RWPE2 (cell line): ENCODE results near the gene CARD9.

ENCODE experiments used
- ATAC-seq: fragments of 200-7000 bp; cut with Tn5 transposase; 3 replicates; pipeline ENCODE4 v1.9.1; 2021; ENCODE audit warnings: low read depth
- DNase-seq: peaks from one replicate; pipeline ENCODE4 v3.0.0-alpha.2; 2020; ENCODE audit warnings: low spot score
- H3K27ac ChIP-seq: fragments of 450-650 bp; 2 replicates; pipeline ENCODE4 v1.5.1; 2017; ENCODE audit warnings: mild to moderate bottlenecking; ENCODE audit not compliant: poor library complexity, severe bottlenecking
- H3K27me3 ChIP-seq: fragments of 250-450 bp; sonication (Bioruptor Pico); 2 replicates; pipeline ENCODE4 v1.5.1; 2021; ENCODE audit warnings: mild to moderate bottlenecking, moderate library complexity; ENCODE audit not compliant: insufficient read depth, poor library complexity, severe bottlenecking
- H3K36me3 ChIP-seq: fragments of 250-450 bp; sonication (Bioruptor Pico); 2 replicates; pipeline ENCODE4 v1.5.1; 2020; ENCODE audit warnings: low read depth, mild to moderate bottlenecking, moderate library complexity
- H3K4me1 ChIP-seq: fragments of 250-450 bp; sonication (Bioruptor Pico); 2 replicates; pipeline ENCODE4 v1.5.1; 2021; ENCODE audit warnings: mild to moderate bottlenecking, moderate library complexity; ENCODE audit not compliant: insufficient read depth, poor library complexity, severe bottlenecking
- H3K4me3 ChIP-seq: fragments of 250-450 bp; sonication (Bioruptor Pico); 2 replicates; pipeline ENCODE4 v1.5.1; 2021; ENCODE audit warnings: mild to moderate bottlenecking, moderate library complexity; ENCODE audit not compliant: severe bottlenecking
- H3K9me3 ChIP-seq: fragments of 250-450 bp; sonication (Bioruptor Pico); 2 replicates; pipeline ENCODE4 v1.5.1; 2021; ENCODE audit warnings: mild to moderate bottlenecking, moderate library complexity; ENCODE audit not compliant: severe bottlenecking
- TF ChIP-seq, protein P1 (sequence below): fragments of 450-650 bp; IDR thresholded peaks from one replicate; pipeline ENCODE4 v1.5.1; 2017; ENCODE audit warnings: mild to moderate bottlenecking, moderate library complexity; ENCODE audit not compliant: poor library complexity, severe bottlenecking

CARD9 gene

DNA sequence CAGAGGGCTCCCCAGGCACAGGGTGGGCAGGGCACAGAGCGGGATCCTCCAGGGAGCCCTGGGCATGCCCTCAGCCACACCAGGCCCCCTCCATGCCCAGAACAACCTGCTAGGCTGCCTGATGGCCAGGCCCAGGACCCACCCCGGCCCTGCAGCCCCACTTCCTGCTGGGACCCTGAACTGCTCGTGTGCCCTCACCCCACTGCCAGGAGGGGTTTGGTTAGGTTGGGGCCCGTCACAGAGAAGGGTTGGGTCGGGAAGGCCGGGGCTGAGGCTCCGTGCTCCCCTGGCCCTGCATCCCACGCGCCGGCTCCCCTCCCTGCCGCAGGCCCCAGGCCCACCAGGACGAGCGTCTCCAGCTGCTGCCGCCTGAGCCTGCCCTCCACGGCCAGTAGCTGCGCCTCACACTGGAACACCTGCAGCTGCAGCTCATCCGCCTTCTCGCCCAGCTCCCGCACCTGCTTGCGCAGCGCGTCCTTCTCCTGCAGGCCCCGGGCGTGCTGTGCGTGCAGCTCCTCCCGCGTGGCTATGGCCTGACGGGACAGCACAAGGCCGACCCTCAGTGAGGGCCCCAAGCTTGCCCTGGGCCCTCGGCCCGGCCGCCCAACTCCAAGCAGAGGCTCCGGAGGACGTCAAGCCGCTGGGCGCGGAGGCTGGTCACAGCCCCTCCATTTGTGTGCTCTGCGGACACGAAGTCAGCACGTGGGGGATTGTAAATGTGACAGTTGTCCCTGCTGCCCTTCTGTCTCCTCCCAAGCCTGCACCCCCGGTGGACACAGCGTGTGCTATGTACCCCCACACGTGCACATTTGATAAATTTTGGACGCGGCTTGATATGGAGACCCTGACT is 5.9 kb downstream of the CARD9 start:
- Histone ChIP-seq H3K4me3 (no peak overlapping the region), H3K36me3 (no peaks in the 10 kb centered on the region), H3K9me3 (no peaks in the 10 kb centered on the region), H3K27me3 (no peaks in the 10 kb centered on the region), H3K4me1 (no peaks in the 10 kb centered on the region), H3K27ac (no peak overlapping the region)
- no peak for DNase-seq
- ATAC-seq = no peak
- TF ChIP-seq, protein P1, sequence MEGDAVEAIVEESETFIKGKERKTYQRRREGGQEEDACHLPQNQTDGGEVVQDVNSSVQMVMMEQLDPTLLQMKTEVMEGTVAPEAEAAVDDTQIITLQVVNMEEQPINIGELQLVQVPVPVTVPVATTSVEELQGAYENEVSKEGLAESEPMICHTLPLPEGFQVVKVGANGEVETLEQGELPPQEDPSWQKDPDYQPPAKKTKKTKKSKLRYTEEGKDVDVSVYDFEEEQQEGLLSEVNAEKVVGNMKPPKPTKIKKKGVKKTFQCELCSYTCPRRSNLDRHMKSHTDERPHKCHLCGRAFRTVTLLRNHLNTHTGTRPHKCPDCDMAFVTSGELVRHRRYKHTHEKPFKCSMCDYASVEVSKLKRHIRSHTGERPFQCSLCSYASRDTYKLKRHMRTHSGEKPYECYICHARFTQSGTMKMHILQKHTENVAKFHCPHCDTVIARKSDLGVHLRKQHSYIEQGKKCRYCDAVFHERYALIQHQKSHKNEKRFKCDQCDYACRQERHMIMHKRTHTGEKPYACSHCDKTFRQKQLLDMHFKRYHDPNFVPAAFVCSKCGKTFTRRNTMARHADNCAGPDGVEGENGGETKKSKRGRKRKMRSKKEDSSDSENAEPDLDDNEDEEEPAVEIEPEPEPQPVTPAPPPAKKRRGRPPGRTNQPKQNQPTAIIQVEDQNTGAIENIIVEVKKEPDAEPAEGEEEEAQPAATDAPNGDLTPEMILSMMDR = no peak

DNA sequence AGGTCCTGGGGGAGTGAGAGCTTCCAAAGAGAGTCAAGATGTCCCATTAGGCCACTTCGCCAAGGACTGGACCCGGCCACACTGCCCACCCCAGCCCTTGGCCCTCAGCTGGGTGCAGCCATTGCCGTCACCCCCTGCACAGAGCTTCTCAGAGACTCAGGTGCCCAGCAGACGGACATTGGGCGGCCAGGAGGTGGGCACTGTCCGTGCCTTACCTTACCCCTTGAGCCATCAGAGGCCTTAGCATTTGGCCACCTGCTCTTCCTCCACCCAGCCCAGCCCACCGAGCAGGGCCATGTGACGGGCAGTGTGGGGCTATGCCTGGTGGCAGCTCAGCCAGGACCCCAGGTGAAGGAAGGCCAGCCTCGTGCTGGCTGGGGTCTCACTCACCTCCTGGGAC is 6.6 kb downstream of the CARD9 start:
- no peak for DNase-seq
- H3K4me1 ChIP-seq = no peaks in the 10 kb centered on the region
- no peak for ATAC-seq
- no peak overlapping the region for H3K4me3 ChIP-seq
- H3K27me3 ChIP-seq = no peaks in the 10 kb centered on the region
- H3K9me3 ChIP-seq = no peaks in the 10 kb centered on the region
- no peak overlapping the region for H3K27ac ChIP-seq
- H3K36me3 ChIP-seq = no peaks in the 10 kb centered on the region
- TF ChIP-seq, protein P1 = no peak

DNA sequence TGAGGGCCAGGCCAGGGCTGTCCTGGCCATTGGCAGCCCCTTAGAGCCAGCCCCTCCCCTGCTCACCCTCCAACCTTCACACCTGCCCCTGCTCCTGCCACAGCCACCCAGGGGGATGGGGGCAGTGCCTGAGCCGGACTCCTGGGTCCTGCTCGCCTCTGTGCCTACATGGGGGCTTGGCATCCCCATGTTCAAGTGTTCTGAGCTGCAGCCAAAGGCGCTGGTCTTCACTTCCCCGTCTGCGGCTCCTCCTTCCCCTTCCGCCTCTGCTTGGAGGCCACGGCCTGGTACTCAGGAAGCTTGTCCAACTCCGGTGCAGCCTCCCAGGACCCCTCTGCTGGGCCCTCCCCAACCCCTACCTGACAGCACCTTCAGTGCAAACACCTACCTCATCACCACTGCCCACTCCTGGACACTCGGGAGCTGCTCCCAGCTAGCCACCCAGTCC is 7.7 kb downstream of the CARD9 start:
- no peaks in the 10 kb centered on the region for H3K9me3 ChIP-seq
- no peaks in the 10 kb centered on the region for H3K27me3 ChIP-seq
- no peaks in the 10 kb centered on the region for H3K36me3 ChIP-seq
- no peak overlapping the region for H3K4me3 ChIP-seq
- TF ChIP-seq, protein P1 = no peak
- no peak overlapping the region for H3K27ac ChIP-seq
- no peaks in the 10 kb centered on the region for H3K4me1 ChIP-seq
- DNase-seq = no peak
- no peak for ATAC-seq

DNA sequence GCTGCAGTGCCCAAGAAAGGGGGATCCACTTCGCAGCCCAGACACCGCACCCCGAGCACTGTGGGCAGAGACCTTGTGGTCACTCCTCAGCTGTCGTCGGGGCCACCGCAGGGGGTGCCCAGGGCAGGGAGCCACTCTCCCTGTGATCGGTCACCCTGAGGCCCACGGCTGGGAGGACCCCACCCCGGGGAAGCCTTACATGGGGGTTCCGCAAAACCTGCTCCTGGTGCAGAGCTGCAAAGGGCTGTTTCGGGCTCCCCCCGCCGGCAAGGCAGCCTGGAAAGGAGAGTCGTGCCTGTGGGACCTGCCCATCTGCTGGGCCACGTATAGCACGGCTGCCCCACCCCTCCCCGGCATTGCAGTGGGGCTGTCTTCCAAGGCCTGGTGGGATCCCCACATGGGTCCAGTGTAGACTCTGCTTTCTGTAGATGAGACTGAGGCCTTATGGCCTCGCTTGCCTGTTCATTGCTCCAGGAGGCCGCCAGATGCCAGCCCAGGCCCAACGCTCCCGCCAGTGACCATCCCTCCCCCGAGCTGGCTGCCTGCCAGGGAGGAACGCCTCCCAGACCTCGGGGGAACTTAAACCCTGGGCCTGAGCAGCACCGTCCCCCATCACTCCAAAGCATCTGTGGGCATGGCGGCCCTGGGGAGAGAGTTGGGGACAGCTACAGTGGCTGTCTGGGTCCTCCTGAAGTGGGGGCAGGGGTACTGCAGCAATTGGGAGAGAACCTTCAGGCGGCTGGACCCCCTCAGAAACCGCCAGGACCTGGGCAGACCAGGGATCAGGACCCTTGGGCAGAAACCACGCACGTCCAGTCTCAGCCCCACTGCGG is 8.3 kb downstream of the CARD9 start:
- Histone ChIP-seq H3K4me1 (no peaks in the 10 kb centered on the region), H3K27ac (no peak overlapping the region), H3K27me3 (no peaks in the 10 kb centered on the region), H3K36me3 (no peaks in the 10 kb centered on the region), H3K9me3 (no peaks in the 10 kb centered on the region), H3K4me3 (no peak overlapping the region)
- no peak for ATAC-seq
- DNase-seq = no peak
- TF ChIP-seq, protein P1 = no peak
